ENCODE data around the gene DMAP1.

- TF ChIP-seq CTCF (IDR thresholded peaks at IDR 0.05) (no peak), POLR2AphosphoS5 (IDR thresholded peaks at IDR 0.05; ENCODE audit: low read depth, low read length) (no peak)
These were observed 25.4 kb downstream of the DMAP1 start for GRCh38 chr1:44238660-44239059.

Measured in Panc1 (cell line).